GM21529 (cell line): ENCODE data around the gene VEGFA.

Experiments used
- ATAC-seq: cut with Tn5 transposase; IDR thresholded peaks from one replicate; pipeline ENCODE4 v1.9.1; 2021; ENCODE audit not compliant: unreplicated experiment

VEGFA gene

DNA sequence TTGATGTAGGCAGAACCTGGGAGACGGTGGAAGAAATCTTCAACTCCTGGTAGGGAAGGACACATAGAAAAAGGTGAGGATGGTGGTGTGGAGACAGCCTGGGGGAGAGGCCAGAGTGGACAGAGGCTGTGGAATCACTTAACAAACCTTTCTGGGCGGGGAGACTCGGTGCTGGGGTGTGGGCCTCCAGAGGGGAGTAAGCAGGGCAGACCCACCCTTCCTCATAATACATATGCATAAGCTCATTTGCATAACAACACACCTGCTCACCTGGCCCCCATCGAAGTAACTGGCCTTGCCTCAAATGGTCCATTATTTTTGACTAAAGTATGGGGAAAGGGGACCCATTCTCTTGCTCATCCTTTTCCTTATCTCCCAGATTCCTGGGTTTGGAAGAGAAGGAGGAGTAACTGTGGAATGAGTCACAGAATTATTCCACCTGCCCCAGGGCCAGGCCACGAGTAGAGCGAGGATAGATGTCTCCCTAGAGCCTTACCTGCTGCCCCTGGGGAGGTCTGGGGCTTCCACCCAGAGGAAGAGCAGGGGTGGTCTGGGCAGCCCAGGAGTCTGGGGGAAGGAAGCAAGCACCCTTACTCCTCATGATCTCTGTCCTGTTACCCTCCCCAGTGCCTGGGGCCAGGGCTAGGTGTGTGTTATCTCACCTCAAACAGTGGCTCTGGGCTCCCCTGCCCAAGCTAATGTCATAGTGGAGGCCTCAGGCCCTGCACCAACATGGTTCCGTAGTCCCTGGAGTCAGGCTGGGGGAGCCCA is 10.7 kb upstream of the VEGFA start:
- ATAC-seq = no peak

DNA sequence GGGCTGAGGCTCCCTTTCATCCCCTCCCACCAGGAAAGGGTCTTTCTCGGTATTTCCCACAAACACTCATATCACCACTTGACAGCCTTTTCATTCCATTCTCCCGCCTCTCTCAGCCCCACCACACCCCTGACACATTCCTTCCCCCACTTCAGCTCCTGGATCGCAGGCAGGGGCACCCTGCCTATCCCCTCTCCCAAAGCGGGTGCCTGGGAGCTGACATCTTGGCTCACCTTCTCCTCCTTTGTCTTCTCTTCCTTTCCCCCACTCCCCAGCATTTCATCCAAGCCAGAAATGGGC is 10.2 kb upstream of the VEGFA start:
- ATAC-seq = no peak

GRCh38 chr6:43760210-43761168 is 9.5 kb upstream of the VEGFA start:
- no peak for ATAC-seq

GRCh38 chr6:43761666-43762409 is 8.2 kb upstream of the VEGFA start:
- ATAC-seq = no peak

- ATAC-seq = no peak
Observed at GRCh38 chr6:43762410-43762768, 7.6 kb upstream of the VEGFA start.

GRCh38 chr6:43762966-43763695 is 6.9 kb upstream of the VEGFA start:
- ATAC-seq = no peak

GRCh38 chr6:43763812-43764522 is 6.0 kb upstream of the VEGFA start:
- no peak for ATAC-seq

DNA sequence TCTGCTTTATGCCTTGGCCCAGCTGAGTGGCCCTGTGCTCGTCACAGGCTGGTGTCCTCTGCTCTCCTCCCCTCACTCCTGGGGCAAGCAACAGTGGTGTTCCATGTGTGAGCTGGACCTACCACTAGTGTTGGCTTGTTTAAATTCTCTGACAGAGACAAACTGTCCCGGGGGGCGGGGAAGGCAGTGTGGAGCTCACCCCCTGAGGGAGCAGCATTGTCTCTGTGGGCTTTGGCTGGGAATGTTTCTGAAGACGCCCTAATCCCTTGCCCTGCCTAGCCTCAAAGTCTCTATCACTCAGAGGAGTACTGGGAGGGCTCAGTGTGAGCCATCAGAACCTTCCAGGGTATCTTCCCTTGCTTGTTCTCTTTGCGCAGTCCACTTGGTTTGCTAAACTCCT is 5.2 kb upstream of the VEGFA start:
- no peak for ATAC-seq

DNA sequence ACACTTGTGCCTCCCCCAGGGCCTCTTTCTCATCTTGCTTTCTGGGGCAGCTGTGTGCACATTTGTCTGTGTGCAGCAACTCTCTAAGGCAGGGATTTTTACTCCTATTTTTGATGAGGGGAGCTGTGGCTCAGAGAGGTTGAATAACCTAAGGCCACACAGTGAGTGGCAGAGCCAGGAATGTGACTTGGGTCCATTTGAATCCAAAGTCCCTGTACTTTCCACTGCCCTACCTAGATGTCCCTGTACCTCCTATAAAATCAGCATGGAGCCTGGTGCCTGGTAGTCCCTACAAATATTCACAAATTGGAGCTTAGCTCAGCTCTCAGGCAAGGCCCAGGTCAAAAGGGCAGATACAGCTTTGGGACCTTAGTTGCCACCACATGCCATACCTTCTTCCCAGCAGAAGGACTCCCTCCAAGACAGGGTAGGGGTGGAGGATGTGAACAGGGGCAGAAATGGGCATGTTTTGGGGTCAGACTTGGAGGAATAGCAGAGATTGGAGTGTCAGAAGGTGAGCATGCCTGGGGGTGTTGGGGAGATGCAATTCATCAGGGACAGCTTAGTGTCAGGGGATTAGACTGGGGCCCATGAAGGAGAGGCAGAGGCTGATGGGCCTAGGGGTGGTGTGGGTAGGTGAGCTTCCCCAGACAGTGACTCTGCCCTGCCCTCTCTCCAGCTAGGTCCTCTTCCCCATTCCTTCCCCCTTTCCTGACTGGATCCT is 4.1 kb upstream of the VEGFA start:
- no peak for ATAC-seq

DNA sequence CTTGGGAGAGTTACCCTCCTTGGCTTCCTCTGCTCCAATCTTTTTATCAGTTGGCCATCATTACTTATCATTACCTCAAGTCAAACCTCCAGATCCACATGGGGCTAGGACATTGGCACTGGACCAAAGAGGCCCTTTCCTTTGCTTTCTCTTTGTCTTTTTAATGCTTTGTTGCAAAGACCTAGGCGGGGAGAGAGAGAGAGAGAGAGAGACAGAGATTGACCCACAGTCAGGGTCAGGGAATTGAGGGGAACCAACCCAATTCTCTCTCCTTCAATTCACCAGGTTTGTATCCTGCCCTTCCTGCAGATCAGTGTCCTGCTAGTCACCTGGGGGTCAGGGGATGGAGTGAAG is 3.5 kb upstream of the VEGFA start:
- ATAC-seq = no peak

GRCh38 chr6:43766964-43767461 is 3.0 kb upstream of the VEGFA start:
- no peak for ATAC-seq

GRCh38 chr6:43767553-43768505 is 2.2 kb upstream of the VEGFA start:
- no peak for ATAC-seq

DNA sequence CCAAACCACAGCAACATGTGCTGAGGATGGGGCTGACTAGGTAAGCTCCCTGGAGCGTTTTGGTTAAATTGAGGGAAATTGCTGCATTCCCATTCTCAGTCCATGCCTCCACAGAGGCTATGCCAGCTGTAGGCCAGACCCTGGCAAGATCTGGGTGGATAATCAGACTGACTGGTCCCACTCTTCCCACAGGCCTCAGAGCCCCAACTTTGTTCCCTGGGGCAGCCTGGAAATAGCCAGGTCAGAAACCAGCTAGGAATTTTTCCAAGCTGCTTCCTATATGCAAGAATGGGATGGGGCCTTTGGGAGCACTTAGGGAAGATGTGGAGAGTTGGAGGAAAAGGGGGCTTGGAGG is 1.5 kb upstream of the VEGFA start:
- ATAC-seq = no peak

DNA sequence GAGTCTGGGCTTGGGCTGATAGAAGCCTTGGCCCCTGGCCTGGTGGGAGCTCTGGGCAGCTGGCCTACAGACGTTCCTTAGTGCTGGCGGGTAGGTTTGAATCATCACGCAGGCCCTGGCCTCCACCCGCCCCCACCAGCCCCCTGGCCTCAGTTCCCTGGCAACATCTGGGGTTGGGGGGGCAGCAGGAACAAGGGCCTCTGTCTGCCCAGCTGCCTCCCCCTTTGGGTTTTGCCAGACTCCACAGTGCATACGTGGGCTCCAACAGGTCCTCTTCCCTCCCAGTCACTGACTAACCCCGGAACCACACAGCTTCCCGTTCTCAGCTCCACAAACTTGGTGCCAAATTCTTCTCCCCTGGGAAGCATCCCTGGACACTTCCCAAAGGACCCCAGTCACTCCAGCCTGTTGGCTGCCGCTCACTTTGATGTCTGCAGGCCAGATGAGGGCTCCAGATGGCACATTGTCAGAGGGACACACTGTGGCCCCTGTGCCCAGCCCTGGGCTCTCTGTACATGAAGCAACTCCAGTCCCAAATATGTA is 957 bp upstream of the VEGFA start:
- ATAC-seq = no peak

- no peak for ATAC-seq
Observed at GRCh38 chr6:43770372-43771209, 580 bp downstream of the VEGFA start.

DNA sequence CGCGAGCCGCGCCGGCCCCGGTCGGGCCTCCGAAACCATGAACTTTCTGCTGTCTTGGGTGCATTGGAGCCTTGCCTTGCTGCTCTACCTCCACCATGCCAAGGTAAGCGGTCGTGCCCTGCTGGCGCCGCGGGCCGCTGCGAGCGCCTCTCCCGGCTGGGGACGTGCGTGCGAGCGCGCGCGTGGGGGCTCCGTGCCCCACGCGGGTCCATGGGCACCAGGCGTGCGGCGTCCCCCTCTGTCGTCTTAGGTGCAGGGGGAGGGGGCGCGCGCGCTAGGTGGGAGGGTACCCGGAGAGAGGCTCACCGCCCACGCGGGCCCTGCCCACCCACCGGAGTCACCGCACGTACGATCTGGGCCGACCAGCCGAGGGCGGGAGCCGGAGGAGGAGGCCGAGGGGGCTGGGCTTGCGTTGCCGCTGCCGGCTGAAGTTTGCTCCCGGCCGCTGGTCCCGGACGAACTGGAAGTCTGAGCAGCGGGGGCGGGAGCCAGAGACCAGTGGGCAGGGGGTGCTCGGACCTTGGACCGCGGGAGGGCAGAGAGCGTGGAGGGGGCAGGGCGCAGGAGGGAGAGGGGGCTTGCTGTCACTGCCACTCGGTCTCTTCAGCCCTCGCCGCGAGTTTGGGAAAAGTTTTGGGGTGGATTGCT is 1.3 kb downstream of the VEGFA start:
- ATAC-seq = no peak
